Measurements from ENCODE around the gene EEA1. TPM values are rescaled to one million over a fixed set of nuclear protein-coding genes. Genes with fewer than 3 reads are reported as not detected.

The EEA1 gene
- polyA plus RNA-seq, 1 experiment = 18.4 TPM

DNA sequence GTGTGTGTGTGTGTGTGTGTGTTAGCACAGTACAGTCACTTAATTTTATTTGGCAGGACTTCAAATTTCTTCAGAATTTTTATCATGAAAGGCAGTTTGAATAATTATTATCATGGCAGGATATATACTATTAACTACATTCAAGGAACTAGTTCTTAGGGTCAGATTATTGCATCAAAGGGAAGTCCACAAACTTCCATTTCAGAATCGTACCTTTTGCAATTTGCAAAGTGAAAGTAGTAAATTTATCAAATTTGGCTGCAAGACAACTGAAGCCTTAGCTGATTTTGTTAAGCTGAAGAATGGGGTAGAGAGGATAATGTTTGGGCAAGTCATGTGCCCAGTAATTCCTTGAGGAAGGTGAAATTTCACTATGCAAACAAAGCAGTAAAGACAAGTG is 158.1 kb downstream of the EEA1 start:
- Histone ChIP-seq H3K27me3 (ENCODE audit: control insufficient read depth, insufficient read depth, low read length) (no peaks in the 10 kb centered on the region), H3K9me3 (ENCODE audit: control insufficient read depth, insufficient read depth, low read length) (no peaks in the 10 kb centered on the region), H3K27ac (ENCODE audit: low read depth, low read length) (no peak overlapping the region), H3K4me3 (ENCODE audit: low read depth, low read length) (no peak overlapping the region)
- CTCF ChIA-PET = interaction anchor here (1.2 kb wide), 1 partner anchor 12 kb away, joined by 5 read pairs; no protein-coding TSS in a partner anchor
- no peak for DNase-seq (ENCODE audit: low read depth, low spot score)
- POLR2A ChIA-PET = no interaction called here
- TF ChIP-seq, protein P1, sequence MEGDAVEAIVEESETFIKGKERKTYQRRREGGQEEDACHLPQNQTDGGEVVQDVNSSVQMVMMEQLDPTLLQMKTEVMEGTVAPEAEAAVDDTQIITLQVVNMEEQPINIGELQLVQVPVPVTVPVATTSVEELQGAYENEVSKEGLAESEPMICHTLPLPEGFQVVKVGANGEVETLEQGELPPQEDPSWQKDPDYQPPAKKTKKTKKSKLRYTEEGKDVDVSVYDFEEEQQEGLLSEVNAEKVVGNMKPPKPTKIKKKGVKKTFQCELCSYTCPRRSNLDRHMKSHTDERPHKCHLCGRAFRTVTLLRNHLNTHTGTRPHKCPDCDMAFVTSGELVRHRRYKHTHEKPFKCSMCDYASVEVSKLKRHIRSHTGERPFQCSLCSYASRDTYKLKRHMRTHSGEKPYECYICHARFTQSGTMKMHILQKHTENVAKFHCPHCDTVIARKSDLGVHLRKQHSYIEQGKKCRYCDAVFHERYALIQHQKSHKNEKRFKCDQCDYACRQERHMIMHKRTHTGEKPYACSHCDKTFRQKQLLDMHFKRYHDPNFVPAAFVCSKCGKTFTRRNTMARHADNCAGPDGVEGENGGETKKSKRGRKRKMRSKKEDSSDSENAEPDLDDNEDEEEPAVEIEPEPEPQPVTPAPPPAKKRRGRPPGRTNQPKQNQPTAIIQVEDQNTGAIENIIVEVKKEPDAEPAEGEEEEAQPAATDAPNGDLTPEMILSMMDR (IDR thresholded peaks at IDR 0.05; ENCODE audit: low read depth, low read length) = no peak

DNA sequence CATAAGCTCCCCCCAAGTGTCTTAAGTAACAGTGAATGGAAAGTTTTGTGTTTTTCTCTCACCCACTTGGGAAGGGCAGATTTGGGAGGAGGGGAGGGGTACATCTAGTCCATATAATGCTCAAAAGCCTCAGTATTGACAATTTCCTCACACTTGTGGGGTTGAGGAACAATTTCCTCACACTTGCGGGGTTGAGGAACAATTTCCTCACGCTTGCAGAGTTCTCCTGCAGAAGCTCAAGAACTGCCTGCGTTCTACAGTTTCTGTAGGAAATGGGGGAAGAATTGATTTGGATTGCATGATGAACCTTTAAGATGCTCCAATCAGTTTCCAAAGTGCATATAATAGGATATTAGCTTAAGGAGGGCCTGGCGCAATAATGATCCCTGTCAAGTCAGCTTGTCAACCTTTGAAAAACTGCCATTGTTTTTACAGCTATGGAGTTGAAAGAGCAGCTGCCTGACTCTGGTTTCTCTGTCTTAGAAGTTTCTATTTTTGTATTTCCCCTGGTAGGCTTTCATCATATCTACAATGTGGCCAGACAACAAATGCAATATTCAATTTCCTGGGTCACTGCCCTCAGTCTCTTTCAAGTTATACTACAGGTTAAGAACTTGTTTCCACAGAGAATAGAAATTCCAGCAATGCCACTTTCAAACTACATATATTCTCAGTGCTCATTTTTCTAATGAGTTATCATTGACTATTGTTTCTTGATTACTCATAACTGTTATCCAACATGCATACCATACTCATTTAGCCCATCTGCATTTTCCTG is 159.8 kb downstream of the EEA1 start:
- Histone ChIP-seq H3K4me3 (ENCODE audit: low read depth, low read length) (no peak overlapping the region), H3K9me3 (ENCODE audit: control insufficient read depth, insufficient read depth, low read length) (no peaks in the 10 kb centered on the region), H3K27me3 (ENCODE audit: control insufficient read depth, insufficient read depth, low read length) (no peaks in the 10 kb centered on the region), H3K27ac (ENCODE audit: low read depth, low read length) (no peak overlapping the region)
- CTCF ChIA-PET = interaction anchor here (0.9 kb wide), 1 partner anchor 9 kb away, joined by 3 read pairs; no protein-coding TSS in a partner anchor
- POLR2A ChIA-PET = interaction anchor here (0.6 kb wide), 1 partner anchor 34 kb away, joined by 3 read pairs; no protein-coding TSS in a partner anchor
- TF ChIP-seq, protein P1 (IDR thresholded peaks at IDR 0.05; ENCODE audit: low read depth, low read length) = no peak
- DNase-seq (ENCODE audit: low read depth, low spot score) = no peak

DNA sequence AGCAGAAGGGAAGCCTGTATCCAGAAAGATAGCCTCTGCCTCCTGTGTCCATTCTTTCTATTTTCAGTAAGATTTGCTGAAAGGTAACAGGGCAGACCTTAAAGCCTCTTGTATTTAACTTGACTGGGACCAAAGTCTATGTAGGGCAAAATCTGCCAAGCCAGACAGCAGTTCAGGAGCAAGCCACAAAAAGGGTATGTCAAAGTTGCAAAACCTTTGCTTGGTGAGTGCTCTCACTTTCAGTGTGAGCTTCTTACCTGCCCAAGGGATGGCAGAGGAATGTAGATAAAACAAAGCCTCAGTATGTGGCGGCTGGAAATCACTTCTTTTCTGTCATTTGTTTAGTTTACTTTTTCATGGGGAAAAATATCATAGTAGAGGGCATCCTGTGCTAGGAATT is 163.2 kb downstream of the EEA1 start:
- TF ChIP-seq, protein P1 (IDR thresholded peaks at IDR 0.05; ENCODE audit: low read depth, low read length) = no peak
- no peak for DNase-seq (ENCODE audit: low read depth, low spot score)
- Histone ChIP-seq H3K27ac (ENCODE audit: low read depth, low read length) (no peak overlapping the region), H3K9me3 (ENCODE audit: control insufficient read depth, insufficient read depth, low read length) (no peaks in the 10 kb centered on the region), H3K4me3 (ENCODE audit: low read depth, low read length) (no peak overlapping the region), H3K27me3 (ENCODE audit: control insufficient read depth, insufficient read depth, low read length) (no peaks in the 10 kb centered on the region)
- POLR2A ChIA-PET = no interaction called here
- CTCF ChIA-PET = no interaction called here

DNA sequence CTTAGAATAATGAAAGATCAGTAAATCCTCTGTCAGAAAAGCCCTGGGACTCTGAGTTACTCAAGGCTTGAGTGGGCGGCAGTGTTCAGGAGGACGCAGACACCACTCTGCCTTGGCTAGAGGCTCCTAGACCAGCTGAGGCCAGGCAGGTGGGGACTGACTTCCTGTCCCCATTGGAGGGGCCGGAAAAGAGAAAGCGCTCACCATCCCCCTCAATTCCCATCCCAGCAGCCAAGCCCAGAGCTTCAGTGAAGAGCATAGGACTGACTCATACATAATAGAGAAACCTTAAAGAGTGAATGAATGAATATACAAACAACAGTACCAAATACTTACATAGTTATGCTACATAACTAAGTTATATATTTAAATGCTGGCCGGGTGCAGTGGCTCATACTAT is 164.3 kb downstream of the EEA1 start:
- H3K27ac ChIP-seq (ENCODE audit: low read depth, low read length) = no peak overlapping the region
- ChIA-PET CTCF (no interaction called here), POLR2A (no interaction called here)
- no peaks in the 10 kb centered on the region for H3K27me3 ChIP-seq (ENCODE audit: control insufficient read depth, insufficient read depth, low read length)
- no peak for DNase-seq (ENCODE audit: low read depth, low spot score)
- no peak overlapping the region for H3K4me3 ChIP-seq (ENCODE audit: low read depth, low read length)
- no peaks in the 10 kb centered on the region for H3K9me3 ChIP-seq (ENCODE audit: control insufficient read depth, insufficient read depth, low read length)
- TF ChIP-seq, protein P1 (IDR thresholded peaks at IDR 0.05; ENCODE audit: low read depth, low read length) = no peak

DNA sequence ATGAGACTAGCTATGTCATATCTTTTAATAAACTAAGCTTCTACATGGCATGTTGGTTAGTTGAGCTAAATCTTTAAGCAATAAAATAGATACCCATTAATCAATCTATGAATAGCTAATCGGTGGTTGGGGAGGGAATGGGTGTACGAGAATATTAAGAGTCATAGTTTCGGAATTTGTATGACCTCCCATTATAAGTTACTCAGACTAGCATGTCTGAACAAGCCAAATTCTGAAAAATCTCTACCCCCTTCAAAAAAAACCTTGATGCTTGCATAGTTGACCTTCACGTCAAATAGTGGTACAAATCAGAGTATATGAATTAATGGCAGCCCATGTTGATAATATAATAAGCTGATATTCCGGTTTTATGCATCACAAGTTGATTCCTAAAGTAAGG is 166.3 kb downstream of the EEA1 start:
- DNase-seq (ENCODE audit: low read depth, low spot score) = no peak
- Histone ChIP-seq H3K27ac (ENCODE audit: low read depth, low read length) (no peak overlapping the region), H3K9me3 (ENCODE audit: control insufficient read depth, insufficient read depth, low read length) (no peaks in the 10 kb centered on the region), H3K4me3 (ENCODE audit: low read depth, low read length) (no peak overlapping the region), H3K27me3 (ENCODE audit: control insufficient read depth, insufficient read depth, low read length) (no peaks in the 10 kb centered on the region)
- POLR2A ChIA-PET = no interaction called here
- TF ChIP-seq, protein P1 (IDR thresholded peaks at IDR 0.05; ENCODE audit: low read depth, low read length) = no peak
- CTCF ChIA-PET = no interaction called here

Measured in AG04450 (cell line).